ENCODE data around the gene BOD1.

- no peak for TF ChIP-seq CTCF (IDR thresholded peaks at IDR 0.05; ENCODE audit: low read depth, low read length, missing input control)
- no peak for TF ChIP-seq ATF3 (IDR thresholded peaks at IDR 0.05)
- TF ChIP-seq GABPA (IDR thresholded peaks at IDR 0.05 in 1 of 2, conservative IDR thresholded peaks at IDR 0.05 in 1 of 2) = no peak
- TF ChIP-seq TAF1 (conservative IDR thresholded peaks at IDR 0.05) = no peak
- no peak for TF ChIP-seq EGR1 (IDR thresholded peaks at IDR 0.05; ENCODE audit: low read depth in 2 of 2)
- TF ChIP-seq SP1 (IDR thresholded peaks at IDR 0.05) = no peak
Measured at GRCh38 chr5:173591056-173591514, 25.4 kb downstream of the BOD1 start.

Measured in liver (tissue), 3 donors.